T-helper 1 cell (primary cell): ENCODE data around the gene TOMT.
"Not testable (repeated sequence)": the region's sequence is repeated elsewhere in the genome, so short reads cannot be mapped to it uniquely, and the experiment has no call there.

ENCODE experiments used
- DNase-seq, 5 donors: peaks; one replicate each; pipeline ENCODE4 v3.0.0-alpha.2; 2012 to 2020

The TOMT gene

GRCh38 chr11:72127923-72128322 lies 22.2 kb downstream of the TOMT start:
- DNase-seq: no peak

GRCh38 chr11:72129381-72129780 lies 23.7 kb downstream of the TOMT start:
- no peak for DNase-seq

DNA sequence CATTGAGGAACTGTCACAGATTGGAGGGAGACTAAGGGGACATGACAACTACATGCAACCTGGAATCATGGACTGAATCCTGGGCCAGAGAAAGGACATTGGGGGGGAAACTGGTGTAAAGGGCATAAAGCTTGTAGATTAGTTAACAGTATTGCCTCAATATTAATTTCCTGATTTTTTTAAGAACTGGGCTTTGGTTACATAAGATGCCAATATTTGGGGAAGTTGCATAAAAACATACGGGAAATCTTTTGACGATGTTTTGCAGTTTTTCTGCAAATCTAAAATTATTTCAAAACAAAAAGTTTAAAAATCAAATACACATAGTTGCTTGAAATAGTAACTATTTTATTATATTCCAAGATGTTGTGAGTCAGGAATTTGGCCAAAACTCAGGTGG lies 26.9 kb downstream of the TOMT start:
- no peak for DNase-seq

- DNase-seq: not testable (repeated sequence)
Measured at GRCh38 chr11:72135473-72135872, 29.7 kb downstream of the TOMT start, which contains the start of gene FOLR3. Gene FOLR3 (plus strand): TSS chr11:72135725. CDS start chr11:72135953, 228 bp downstream.

- DNase-seq: no peak
Measured at GRCh38 chr11:72135891-72136683, 30.4 kb downstream of the TOMT start.

DNA sequence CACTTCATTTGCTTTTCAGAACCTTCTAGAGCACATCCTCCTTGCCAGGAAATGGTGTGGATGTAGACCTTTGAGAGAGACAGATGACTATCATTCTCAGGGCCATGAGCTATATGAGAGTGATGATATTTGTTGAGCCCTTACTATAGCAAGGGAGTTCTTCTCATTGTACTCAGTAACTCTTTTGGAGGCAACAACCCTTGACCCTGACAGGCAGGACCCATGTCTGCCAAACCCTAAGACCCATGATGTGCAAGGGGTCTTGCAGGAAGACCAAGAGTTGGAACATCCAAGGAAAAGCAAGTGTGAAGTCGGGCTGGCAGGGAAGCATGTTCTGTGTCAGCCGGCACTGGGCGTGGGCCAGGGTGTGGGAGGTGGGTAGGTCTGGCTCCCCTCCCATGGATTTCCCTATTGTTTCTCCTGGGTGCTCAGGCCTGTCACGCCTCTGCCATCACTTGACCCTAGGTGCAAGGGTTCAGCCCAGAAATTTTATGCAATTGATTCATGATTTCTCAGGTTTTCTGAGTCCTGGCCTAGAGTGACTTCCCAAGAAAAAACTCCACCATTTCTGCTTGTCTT lies 31.0 kb downstream of the TOMT start:
- peak in 1 of 5 donors; percentile 7 for DNase-seq

GRCh38 chr11:72138821-72139390 lies 33.2 kb downstream of the TOMT start:
- no peak for DNase-seq

DNA sequence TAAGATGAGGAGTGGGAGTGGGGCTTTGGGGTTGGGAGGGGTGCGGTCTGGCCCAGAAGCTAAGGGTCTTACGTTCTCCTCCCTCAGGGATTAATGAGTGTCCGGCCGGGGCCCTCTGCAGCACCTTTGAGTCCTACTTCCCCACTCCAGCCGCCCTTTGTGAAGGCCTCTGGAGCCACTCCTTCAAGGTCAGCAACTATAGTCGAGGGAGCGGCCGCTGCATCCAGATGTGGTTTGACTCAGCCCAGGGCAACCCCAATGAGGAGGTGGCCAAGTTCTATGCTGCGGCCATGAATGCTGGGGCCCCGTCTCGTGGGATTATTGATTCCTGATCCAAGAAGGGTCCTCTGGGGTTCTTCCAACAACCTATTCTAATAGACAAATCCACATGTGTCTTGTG lies 33.8 kb downstream of the TOMT start:
- DNase-seq: no peak

- DNase-seq: no peak
Measured at GRCh38 chr11:72140661-72141060, 34.9 kb downstream of the TOMT start.

DNA sequence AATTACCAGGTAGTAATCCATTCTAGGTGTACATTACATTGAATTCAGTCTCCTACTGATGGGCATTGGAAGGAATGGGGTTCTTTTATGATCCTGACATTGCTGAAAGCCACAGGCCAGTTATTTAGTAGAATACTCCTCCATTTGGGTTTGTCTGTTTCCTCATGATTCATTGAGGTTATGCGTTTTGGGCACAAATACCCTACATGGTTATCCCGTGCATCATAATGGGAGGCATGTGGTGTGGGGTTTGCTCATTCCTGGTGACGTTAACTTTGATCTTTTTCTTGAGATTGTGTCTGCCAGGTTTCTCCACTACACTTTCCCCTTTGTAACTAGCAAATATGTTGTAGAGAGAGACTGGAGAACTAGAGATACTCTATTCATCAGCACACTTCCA lies 35.3 kb downstream of the TOMT start:
- peak in 1 of 5 donors; percentile 58 for DNase-seq

DNA sequence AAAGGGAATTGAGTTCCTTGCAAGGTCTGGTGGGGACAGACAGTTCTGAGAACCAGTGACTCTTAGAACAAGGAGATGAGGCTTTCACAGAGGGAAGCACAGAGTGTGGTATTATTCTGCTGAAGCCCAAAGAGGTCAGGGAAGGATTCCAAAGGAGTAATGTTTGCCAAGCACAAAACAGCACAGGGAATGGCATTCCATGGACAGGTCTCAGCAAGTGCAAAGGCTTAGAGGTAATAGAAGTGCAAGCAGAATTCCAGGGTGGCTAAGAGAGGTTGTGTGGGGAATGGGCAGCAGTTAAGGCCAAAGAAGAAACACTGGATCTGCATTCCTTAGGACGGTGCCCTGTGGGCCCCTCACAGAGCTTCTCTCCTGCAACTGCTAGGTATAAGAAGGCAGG lies 36.4 kb downstream of the TOMT start:
- DNase-seq: not testable (repeated sequence)

- not testable (repeated sequence) for DNase-seq
Measured at GRCh38 chr11:72142543-72142942, 36.8 kb downstream of the TOMT start.

DNA sequence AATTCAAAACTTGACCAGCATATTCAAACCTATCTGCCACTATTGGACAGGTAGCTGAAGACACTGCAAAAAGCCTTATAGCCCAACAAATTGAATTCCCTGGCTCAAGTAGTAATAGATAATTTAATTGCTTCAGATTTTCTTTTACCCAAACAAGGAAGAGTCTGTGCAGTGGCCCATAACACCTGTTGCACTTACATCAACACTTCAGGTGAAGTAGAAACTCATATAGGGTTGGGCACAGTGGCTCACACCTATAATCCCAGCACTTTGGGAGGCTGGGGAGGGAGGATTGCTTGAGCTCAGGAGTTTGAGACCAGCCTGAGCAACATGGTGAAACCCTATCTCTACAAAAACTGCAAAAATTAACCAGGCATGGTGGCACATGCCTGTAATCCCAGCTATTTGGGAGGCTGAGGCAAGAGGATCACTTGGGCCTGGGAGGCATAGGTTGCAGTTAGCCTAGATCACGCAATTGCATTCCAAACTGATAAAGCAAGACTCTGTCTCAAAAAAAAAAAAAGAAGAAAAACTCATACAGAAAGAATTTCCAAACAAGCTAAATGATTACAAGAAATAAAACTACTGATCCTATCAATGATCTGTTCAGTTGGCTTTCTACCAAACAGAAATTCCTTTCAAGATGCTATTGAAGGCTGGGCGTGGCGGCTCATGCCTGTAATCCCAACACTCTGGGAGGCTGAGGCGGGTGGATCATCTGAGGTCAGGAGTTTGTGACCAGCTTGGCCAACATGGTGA lies 39.3 kb downstream of the TOMT start:
- DNase-seq: no peak

DNA sequence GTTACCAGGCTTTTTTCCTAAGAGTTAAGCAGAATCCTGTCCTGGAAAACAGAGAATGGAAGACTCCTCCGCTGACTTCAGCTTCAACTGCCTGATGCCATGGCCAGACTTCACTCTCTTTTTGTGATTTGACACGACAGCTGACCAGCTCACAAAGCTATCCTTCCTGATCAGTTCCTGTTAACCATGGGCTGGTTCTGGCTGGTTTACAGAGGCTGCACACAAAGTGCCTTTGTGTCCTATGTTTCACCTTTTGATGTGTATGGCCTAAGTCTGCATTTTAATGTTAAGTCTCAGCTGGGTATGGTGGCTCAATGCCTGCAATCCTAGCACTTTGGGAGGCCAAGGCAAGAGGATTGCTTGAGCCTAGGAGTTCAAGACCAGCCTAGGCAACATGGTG lies 40.9 kb downstream of the TOMT start:
- no peak for DNase-seq

DNA sequence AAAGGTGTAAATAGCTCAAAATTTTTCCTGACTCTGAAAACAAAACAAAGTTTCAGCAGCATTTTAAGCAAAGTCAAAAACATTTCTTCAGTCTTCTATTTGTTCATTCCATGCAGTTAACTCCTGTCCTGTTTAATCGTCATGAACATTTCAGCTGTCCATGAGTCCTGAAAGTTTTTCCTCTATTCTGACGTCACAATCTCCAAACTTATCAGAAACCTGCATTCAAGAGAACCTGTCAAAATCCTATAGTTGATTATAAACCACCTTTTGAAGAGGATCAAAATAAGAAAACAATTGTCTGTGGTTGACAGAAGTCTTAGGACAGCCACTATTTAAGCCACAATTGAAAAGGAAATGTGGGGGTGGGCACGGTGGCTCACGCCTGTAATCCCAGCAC lies 45.2 kb downstream of the TOMT start:
- DNase-seq: no peak

GRCh38 chr11:72153874-72154273 lies 48.1 kb downstream of the TOMT start:
- not testable (repeated sequence) for DNase-seq

- no peak for DNase-seq
Measured at GRCh38 chr11:72154816-72155215, 49.1 kb downstream of the TOMT start.

GRCh38 chr11:72155751-72156150 lies 50.0 kb downstream of the TOMT start:
- DNase-seq: no peak

DNA sequence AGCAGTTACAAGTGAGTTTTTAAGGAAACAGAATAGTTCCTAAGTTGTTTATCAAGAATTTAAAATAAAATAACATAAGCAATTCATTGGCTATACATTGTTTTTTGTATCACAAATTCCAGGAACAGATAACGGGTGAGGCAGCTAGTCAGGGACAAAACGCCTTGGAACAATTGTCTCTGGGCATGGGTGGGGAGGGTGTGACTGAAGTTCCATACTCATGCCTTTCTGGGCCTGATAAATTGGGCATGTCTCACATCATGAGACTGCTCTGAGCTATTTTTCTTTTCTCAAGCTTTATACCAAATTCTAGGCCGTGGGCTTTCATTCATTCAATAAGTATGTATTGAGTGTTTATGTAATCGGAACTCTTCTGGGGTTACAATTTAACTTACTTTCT lies 51.4 kb downstream of the TOMT start:
- no peak for DNase-seq
